AML-193 (cell line): ENCODE results near the gene TTLL10.

Source experiments
- DNase-seq, 2 experiments: peaks; one replicate each; lab custom pipeline; 2025; lab: John Stamatoyannopoulos, UW

The TTLL10 gene

DNA sequence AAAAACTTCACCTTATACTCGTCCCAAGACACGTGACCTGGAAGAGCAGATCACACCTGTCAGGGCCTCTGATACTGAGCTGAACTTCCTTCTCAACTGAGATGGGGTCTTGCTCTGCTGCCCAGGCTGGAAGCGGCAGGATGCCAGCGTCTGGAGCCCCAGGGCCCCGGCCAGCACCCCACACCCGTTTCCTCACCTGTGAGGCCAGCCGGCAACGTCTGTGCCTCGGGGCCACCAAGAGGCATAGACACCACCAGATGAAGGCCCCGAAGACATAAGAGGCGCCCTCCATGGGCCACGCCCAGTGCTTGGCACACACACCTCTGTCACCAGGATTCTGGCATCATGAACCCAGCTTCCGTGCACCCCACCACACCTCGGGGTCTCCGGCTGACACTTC, 49.6 kb downstream of the TTLL10 start:
- no peak for DNase-seq

DNA sequence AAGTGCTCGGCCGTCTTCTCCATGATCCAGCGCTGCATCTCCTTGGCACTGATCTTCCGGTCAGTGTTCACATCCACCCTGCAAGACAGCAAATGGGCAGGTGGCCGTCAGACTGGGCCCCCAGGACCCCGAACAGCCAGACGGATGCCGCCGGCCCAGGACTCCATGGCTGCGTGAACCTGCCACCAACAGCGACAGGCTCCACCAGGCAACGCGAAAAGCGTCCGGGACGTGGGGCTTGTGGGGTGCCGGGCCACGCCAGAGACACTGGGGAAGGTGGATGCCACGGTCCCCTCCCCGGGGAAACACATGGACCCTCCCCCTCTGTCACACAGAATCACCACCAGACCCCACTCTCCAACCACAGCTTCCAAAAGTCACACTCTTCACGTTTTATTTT, 50.2 kb downstream of the TTLL10 start:
- no peak for DNase-seq

DNA sequence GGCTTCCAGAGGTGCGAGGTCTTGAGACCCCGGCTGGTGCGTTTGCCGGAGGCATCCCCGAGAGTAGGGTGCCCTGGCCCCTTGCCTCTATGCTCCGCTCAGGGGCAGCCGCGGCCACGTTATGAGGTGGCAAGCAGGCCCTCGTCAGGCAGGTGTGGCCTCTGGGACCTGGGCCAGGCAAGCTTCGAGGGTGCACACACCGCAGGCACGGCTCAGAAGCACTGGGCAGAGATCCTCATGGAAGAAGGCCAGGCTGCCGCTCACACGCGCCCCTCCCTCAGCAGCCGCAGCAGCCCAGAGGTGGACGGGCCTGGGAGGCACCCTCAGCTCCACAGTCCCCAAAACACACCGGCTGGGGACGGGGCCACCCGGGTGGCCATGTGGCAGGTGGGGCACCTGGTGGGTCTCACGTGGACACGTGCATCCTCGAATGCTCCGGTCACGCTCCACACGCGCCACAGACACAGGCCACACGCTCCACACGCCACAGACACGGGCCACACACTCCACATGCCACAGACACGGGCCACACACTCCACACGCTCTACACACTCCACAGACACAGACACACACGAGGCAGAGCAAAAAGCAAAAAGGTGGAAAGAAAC, 51.7 kb downstream of the TTLL10 start:
- DNase-seq: no peak

DNA sequence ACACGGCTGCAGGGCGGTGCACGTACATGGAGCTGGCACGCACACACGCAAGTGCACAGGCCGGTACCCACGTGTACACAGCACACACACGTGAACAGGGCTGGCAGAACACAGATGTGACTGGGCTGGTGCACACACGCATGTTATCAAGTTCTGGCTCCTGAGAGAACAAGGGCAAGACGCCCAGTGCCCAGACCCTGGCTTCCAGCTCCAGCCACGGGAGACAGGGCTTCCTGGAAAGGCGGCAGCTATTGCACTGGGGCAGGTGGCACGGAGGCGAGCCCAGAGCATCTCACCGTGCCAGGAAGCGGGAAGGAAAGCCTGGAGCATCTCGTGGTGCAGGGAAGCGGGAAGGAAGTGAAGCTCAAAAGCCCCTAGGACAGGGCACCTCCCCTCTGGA, 52.2 kb downstream of the TTLL10 start:
- no peak for DNase-seq

DNA sequence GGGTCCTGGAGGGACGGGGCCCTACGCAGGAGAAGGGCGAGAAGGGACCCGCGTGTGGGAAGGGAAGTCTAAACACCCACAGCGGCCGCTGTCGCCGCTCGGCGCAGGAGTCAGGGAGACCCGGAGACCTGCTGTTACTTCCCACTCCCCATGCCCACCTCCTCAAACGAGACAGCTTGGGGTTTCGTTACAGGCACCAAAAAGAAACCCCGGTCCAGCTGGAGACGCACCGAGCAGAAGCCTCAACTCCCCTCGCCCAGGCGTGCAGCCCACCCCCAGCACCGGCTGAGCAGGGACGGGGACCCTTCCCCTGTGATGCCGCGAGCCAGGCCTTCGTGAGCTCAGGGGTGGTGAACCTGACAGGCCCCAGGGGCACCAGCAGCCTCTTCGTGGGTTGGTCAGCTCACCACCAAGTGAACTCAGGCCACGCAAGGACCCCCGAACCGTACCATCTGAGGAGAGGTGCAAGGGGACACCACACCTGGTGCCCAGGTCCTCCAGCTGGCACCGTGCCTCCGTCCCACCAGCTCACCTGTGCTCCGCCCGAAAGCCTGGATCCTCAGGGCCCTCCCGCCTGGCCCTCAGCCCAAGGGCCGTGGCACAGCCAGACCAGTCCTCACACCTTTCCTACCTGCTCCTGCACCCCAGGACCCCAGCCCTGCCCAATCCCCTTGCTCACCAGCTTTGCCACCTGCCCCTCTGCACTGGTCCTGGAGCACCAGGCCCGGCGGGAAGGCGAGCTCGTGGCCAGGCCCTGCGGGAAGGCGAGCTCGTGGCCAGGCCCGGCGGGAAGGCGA, 53.1 kb downstream of the TTLL10 start:
- DNase-seq: no peak

DNA sequence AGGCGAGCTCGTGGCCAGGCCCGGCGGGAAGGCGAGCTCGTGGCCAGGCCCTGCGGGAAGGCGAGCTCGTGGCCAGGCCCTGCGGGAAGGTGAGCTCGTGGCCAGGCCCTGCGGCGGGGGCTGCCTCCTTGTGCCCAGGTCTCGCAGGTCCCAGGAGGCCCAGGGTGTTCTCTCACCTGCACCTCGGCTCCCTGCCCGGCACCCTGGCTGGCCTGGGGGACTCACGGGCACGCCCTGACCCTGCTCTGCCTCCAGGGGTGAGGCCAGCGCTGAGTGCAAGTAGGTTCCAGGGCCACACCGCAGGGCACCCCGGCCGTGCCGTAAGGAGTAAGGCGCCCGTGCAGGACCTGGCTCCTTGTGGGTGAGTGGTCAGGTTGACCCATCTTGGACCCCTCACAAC, 53.7 kb downstream of the TTLL10 start:
- DNase-seq: no peak

DNA sequence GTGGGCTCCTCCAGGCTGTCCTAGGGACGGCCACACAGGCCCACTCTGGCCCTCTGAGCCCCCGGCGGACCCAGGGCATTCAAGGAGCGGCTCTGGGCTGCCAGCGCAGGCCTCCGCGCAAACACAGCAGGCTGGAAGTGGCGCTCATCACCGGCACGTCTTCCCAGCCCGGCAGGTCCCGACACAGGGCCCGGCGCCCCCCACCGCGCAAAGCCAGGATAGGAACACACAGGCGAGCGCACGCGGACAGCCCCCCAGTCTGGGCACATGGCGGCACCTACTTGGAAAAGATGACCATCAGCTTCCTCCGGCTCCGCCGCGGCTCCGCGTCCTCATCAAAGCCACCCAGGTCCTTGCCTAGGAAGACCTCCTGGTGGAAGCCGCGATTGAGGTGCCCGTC, 54.5 kb downstream of the TTLL10 start:
- DNase-seq: no peak

DNA sequence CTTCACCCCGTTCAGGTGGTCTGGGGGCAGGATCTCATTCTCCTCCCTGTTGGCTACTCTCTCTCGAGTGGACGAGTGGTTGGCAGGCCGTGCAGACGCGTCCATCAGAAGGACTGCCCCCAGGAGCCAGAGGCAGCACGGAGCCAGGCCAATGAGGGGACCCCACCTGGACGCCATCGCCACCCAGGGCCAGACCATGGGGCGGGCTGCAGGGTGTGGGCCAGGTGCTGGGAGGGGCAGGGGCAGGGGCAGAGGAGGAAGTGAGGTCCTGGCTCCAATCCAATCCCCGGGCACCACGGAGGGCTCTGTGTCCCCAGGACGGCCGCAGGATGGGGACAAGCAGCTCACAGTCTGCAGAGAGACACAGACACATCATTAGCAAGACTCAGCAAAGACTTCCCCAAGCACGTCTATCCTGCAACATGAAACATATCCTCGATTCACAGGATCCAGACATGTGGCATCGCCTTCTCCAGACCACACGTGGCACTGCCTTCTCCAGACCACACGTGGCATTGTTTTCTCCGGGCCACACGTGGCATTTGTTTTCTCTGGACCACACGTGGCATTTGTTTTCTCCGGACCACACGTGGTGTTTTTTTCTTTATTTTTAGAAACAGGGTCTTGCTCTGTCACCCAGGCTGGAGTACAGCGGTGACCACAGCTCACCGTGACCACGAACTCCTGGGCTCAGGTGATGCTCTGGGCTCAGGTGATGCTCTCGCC, 55.1 kb downstream of the TTLL10 start:
- DNase-seq: no peak

DNA sequence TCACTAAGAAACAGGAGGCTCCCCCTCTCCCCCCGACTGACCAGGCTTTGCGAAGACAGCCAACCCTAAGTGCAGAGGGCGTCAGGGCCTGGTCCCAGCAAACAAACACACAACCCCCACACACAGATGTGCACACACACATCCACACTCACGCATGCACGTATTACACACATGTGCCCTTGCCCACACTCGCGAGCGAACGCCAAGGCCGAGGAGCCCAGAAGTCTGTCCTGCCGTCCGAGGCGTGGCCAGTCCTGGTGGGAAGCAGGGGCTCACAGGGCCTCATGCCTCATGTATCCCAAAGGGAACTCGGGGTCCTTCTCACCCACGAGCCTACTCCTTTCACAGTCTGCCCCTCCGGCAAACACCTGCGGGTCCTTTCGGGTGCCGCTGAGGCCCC, 56.1 kb downstream of the TTLL10 start:
- DNase-seq: no peak

DNA sequence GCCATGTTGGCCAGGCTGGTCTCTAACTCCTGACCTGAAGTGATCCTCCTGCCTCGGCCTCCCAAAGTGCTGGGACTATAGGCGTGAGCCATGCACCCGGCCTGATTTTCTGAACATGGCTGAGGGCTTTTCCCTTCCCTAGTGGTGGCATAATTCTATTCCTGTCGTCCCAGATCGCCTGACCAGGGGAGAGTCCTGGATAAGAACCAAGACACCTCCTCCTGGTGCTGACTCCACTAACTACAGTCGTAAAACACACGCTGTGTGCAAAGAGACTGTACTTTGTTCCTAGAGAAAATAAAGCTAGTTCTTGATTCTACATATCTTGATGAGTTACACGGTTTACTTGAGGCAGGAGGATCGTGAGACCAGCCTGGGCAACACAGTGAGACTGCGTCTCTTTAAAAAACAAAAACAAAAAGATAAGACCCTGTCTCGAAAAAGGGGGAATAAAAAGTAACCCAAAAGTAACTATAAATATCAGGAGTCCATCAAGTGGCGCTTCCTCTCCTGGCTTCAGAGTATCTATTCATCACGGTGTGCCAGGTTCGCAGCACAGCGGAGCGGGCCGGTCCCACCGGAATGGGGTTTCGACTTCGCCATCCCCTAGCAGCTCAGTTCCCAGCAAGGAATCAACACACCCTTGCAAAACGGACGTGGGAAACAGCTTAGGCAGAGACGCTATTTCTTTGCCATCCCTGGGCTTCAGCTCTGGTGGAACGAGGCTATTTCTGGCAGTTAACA, 57.1 kb downstream of the TTLL10 start:
- peak; percentile 27 to 49 for DNase-seq

DNA sequence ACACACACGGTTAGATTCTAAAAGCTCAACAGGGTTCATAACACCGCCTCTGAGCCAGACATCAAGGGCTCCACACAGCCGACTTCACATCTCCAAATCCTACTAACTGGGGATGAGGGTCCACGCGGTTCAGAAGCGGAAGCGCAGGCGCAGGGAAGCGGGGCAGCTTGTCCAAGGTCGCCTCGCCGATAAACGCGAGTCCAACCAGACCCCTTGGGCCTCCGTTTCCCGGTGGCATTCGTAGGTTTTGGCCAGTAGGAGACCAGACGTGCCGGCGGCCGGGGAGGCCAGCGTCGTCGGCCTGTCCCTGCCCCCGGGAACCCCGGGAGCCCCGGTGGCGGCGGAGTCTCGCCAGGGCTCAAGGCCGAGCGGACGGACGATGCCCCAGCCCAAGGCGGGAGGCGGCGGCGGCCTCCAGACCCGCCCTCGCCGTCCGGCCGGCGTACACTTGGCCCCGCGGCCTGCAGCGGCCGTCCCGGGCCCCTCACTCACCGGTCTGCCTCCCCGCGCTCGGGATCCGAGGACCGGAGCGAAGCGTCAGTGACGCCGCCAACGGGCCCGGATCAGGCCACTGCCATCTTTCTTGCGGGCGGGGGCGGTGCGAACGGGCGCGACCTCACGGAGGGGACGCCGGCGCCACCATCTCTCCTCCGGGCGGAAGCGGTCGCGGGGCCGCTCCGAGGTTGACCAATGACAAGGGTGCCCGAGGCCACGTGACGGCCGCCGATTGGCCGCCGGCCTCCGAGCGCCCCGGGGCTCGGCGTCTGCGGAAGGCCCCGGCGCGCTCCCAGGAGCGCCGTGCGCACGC, 57.9 kb downstream of the TTLL10 start, which contains the start of gene SDF4:
Gene SDF4 (minus strand): TSS at position 602 of the 808 bp plus-strand sequence. CDS start 3,229 bp downstream, outside the sequence.
- peak; percentile 88 to 89 for DNase-seq

DNA sequence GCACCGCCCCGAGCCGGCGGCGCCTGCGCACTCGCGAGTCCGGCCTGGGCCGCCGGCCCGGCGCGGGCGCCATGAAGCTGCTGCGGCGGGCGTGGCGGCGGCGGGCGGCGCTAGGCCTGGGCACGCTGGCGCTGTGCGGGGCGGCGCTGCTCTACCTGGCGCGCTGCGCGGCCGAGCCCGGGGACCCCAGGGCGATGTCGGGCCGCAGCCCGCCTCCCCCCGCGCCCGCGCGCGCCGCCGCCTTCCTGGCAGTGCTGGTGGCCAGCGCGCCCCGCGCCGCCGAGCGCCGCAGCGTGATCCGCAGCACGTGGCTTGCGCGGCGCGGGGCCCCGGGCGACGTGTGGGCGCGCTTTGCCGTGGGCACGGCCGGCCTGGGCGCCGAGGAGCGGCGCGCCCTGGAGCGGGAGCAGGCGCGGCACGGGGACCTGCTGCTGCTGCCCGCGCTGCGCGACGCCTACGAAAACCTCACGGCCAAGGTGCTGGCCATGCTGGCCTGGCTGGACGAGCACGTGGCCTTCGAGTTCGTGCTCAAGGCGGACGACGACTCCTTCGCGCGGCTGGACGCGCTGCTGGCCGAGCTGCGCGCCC, 58.6 kb downstream of the TTLL10 start, which contains the start of gene B3GALT6:
Gene B3GALT6 (plus strand): TSS at position 30 of the 588 bp plus-strand sequence. CDS start 42 bp downstream, at position 72.
- DNase-seq: no peak

DNA sequence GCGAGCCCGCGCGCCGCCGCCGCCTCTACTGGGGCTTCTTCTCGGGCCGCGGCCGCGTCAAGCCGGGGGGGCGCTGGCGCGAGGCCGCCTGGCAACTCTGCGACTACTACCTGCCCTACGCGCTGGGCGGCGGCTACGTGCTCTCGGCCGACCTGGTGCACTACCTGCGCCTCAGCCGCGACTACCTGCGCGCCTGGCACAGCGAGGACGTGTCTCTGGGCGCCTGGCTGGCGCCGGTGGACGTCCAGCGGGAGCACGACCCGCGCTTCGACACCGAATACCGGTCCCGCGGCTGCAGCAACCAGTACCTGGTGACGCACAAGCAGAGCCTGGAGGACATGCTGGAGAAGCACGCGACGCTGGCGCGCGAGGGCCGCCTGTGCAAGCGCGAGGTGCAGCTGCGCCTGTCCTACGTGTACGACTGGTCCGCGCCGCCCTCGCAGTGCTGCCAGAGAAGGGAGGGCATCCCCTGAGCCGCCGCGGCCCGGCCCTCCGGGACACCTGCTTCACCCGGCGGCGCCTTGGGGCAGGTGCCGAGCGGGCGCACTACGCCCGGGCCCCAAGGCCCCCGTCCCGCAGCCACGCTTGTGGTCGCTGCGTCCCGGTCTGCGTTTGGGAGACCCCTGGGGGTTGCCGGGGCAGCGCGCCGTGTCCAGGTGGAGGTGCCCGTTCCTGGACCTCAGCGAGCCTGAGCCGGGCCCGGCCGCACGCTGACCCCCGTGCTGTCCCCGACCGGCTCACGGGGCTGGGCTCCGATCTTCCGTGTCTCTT, 59.3 kb downstream of the TTLL10 start:
- DNase-seq: no peak

DNA sequence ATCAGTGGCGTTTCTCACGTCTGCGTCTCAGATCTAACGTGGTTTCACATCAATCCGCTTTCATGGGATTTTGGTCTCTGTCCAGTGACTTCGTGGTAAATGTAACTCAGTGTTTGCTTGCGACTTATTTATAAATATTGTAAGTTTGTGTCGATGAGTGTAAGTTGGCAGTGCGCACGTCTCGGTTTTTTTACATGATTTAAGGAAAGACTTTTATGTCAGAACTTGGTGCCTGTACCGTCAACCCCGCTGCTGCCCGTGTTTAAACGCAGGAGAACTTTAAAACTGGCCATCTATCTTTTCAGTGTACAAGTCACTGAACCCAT, 59.9 kb downstream of the TTLL10 start:
- DNase-seq: no peak

DNA sequence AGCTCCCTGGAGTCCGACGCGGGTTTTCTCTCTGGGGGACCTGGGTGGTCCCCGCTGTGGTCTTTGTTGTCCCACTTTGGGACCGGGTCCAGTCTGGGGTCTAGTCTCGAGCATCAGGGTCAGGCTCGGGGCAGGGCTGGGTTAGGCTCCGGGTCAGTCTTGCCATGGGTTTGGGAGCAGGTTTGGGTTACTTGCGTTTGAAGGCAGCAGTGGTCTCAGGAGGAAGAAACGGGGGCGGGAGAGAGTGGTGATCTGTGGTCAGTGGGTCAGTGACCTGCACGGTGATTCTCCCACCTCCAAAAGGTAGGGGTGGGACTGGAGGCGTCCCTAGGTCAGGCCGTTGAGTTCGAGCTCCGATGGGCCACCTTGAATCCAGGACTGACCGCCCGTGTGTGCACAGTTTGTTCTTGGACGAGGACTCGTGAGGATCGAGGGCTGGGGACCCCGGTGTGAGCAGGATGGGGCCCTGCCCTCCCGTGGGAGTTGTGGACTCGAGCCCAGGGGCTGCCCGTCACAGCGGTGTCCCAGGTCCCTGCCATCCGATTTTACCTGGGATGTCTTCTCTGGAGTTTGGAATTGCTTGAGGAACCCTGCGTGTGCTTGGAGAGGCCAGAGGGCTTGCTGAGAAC, 60.6 kb downstream of the TTLL10 start:
- no peak for DNase-seq

DNA sequence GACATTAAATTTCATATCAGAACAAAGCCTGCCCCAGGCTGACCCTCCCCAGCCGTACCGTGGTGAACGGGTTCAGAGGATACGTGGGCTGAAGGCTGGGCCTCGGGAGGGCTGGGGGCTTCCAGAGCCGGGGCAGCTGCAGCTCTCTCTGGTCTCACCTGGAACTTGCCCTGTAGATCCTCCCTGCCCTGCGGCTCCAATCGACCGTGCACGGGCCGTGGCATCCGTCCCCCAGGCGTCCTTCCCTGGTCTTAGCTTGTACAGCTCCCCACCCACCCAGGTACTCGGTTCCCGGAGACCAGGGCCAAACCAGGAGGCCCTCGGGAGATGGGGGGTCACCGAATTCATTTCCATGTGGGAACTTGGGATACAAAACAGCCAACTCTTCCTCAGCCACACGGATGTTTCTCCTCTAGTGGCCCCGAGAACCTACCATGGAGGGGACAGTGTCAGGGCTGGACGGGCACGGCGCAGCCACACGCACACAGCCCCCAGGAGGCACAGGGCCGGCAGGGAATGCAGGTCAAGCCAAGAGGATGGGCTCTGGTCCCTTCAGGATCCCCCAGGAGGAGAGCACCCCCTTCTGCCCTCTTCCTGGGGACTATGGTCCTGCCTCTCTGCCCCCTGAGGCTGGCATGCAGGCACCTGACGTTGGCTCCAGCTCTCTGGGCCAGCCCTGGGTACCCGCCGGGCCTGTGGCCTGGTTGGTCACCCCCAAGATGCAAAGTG, 61.5 kb downstream of the TTLL10 start:
- DNase-seq: no peak

DNA sequence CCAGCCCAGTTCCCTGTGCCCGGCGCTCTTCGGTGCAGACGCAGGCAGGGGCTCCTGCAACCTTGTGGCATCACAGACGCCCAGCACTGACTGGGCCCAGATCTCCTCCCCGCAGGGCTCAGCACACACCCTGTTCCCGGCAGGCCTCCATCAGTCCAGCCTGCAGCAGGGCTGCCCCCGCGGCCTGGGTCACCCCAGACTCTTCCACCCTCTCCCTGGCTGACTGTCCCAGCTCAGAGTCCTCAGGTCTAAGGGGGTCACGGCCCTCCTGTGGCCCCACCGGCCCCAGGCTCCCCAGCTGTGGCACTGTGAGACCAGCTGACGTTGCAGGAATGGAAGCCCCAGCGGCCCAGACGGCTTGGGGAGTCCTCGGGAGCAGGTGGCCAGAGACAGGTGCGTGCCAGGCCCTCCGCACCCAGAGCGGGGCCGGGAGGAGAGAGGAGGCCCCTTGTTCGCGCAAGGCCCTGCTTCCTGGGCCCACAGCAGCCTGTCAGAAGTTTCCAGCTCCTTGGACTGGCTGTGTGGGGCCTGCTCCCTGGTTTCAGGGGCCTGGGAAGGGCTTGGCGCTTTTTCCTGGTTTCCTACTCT, 62.6 kb downstream of the TTLL10 start:
- DNase-seq: no peak
